Kidney (tissue), 14 donors: Measurements from ENCODE around the gene ARHGAP22. TPM values are rescaled to one million over a fixed set of nuclear protein-coding genes. Genes with fewer than 3 reads are reported as not detected.

ENCODE experiments used
- DNase-seq, 5 donors: peaks; one replicate each; pipeline ENCODE4 v3.0.0-alpha.2; 2013 to 2020
- FAIRE-seq: peaks from 2 replicates; lab custom pipeline; 2012; peaks lifted over from hg19 to GRCh38; lab: Jason Lieb, UNC
- H3K27ac ChIP-seq, 2 donors: one replicate each; pipeline ENCODE4 v1.7.0; 2013; ENCODE audit warnings: low read depth in 2 of 2, low read length in 2 of 2, inconsistent platforms in 1 of 2
- H3K27me3 ChIP-seq: one replicate; pipeline ENCODE4 v1.7.1; 2013; ENCODE audit warnings: low read length, inconsistent platforms; ENCODE audit not compliant: control insufficient read depth, insufficient read depth
- H3K36me3 ChIP-seq, 3 donors: one replicate each; pipeline versions ENCODE4 v1.7.0 to v1.7.1; 2013; ENCODE audit warnings: low read length in 3 of 3, control low read depth in 1 of 3, inconsistent platforms in 1 of 3; ENCODE audit not compliant: insufficient read depth in 3 of 3, control insufficient read depth in 2 of 3
- H3K4me1 ChIP-seq, 3 donors: one replicate each; pipeline versions ENCODE4 v1.7.0 to v1.7.1; 2013; ENCODE audit warnings: low read length in 3 of 3, inconsistent platforms in 1 of 3, low read depth in 1 of 3; ENCODE audit not compliant: control insufficient read depth in 2 of 3, insufficient read depth in 2 of 3
- H3K4me3 ChIP-seq, 3 donors: one replicate each; pipeline versions ENCODE4 v1.7.0 to v1.8.1; 2013; ENCODE audit warnings: low read length in 3 of 3, control low read depth in 1 of 3, inconsistent platforms in 1 of 3
- H3K9ac ChIP-seq, 3 donors: one replicate each; pipeline versions ENCODE4 v1.7.0 to v1.7.1; 2013; ENCODE audit warnings: low read length in 3 of 3, control low read depth in 1 of 3, inconsistent platforms in 1 of 3
- H3K9me3 ChIP-seq, 3 donors: one replicate each; pipeline versions ENCODE4 v1.7.0 to v1.7.1; 2013; ENCODE audit warnings: low read length in 3 of 3, control low read depth in 1 of 3, inconsistent platforms in 1 of 3; ENCODE audit not compliant: control insufficient read depth in 2 of 3, insufficient read depth in 1 of 3
- CTCF ChIP-seq: IDR thresholded peaks from 3 replicates; pipeline ENCODE4 v1.5.1; 2012; ENCODE audit warnings: mild to moderate bottlenecking, moderate library complexity, borderline replicate concordance; ENCODE audit not compliant: insufficient read depth; ENCODE audit errors: extremely low read depth
- intact Hi-C: fragments of 100-400 bp; cut with DNase I; formaldehyde crosslinking; loops from one replicate; pipeline ENCODE4 v1.11.1; 2022
- polyA plus RNA-seq: library from polyadenylated mRNA; stranded (reverse); fragments of 350-450 nt; fragmentation: Illumina TruSeq; extraction: RNeasy Lipid Tissue Mini Kit (QIAGEN cat#74804); gene quantifications from one replicate; pipeline ENCODE4 v1.2.3, GENCODE V29; 2014; ENCODE audit warnings: low read depth, low replicate concordance; ENCODE audit not compliant: insufficient read depth
- total RNA-seq: library from RNA; stranded (reverse); fragmentation: NEBNext Ultra II Directional; extraction: Animal tissue kit (Norgen Biotek cat#: 25700); gene quantifications from one replicate; pipeline ENCODE4 v1.2.1, GENCODE V29; 2021
- donor health status: control.
- donor health status: control.
- donor health status: control.
- donor health status: control.
- donor health status: control.
- donor health status: DM: yes; HTN: yes; CAD: no.
- donor health status: Normal renal cell carcinoma (clear cell type).

Gene ARHGAP22
- total and polyA plus RNA-seq, 2 donors from 2014 or later = 0.62 to 6.6 TPM

- no peak for FAIRE-seq
- TF ChIP-seq CTCF = no peak
Measured at GRCh38 chr10:48533540-48533939, 71.3 kb downstream of the ARHGAP22 start.

GRCh38 chr10:48531486-48531885 is 73.4 kb downstream of the ARHGAP22 start:
- no peak overlapping the region for H3K27ac ChIP-seq
- no peaks in the 10 kb centered on the region for H3K27me3 ChIP-seq
- no peaks in the 10 kb centered on the region for H3K9me3 ChIP-seq
- no peak for DNase-seq
- intact Hi-C loops = no loop called here
- no peak for TF ChIP-seq CTCF
- no peak for FAIRE-seq
- no peak overlapping the region for H3K4me3 ChIP-seq
- no peak overlapping the region for H3K9ac ChIP-seq
- no peaks in the 10 kb centered on the region for H3K36me3 ChIP-seq
- peaks cover 0 to 2% (median 2%) of the 10 kb centered on the region in 3 donors for H3K4me1 ChIP-seq

More at GRCh38 chr10:48533540-48533939, 71.3 kb downstream of the ARHGAP22 start:
- intact Hi-C loops = no loop called here
- Histone ChIP-seq H3K27ac (no peak overlapping the region), H3K27me3 (no peaks in the 10 kb centered on the region), H3K9ac (no peak overlapping the region), H3K36me3 (no peaks in the 10 kb centered on the region), H3K4me1 (no peaks in the 10 kb centered on the region), H3K9me3 (no peaks in the 10 kb centered on the region), H3K4me3 (no peak overlapping the region)
- no peak for DNase-seq

GRCh38 chr10:48529331-48529730 is 75.5 kb downstream of the ARHGAP22 start:
- Histone ChIP-seq H3K27me3 (no peaks in the 10 kb centered on the region), H3K4me3 (no peak overlapping the region), H3K27ac (no peak overlapping the region), H3K4me1 (peaks cover 0 to 2% (median 2%) of the 10 kb centered on the region in 3 donors), H3K36me3 (no peaks in the 10 kb centered on the region), H3K9me3 (no peaks in the 10 kb centered on the region), H3K9ac (no peak overlapping the region)
- FAIRE-seq = no peak
- no peak for TF ChIP-seq CTCF
- no peak for DNase-seq
- intact Hi-C loops = no loop called here

- Histone ChIP-seq H3K27me3 (no peaks in the 10 kb centered on the region), H3K36me3 (no peaks in the 10 kb centered on the region), H3K4me3 (no peak overlapping the region), H3K4me1 (peaks cover 2 to 6% (median 5%) of the 10 kb centered on the region in 3 donors), H3K27ac (no peak overlapping the region), H3K9ac (no peak overlapping the region), H3K9me3 (no peaks in the 10 kb centered on the region)
- intact Hi-C loops = no loop called here
- no peak for TF ChIP-seq CTCF
- DNase-seq (peak in 1 of 5 donors; percentile 31), FAIRE-seq (no peak)
Measured at GRCh38 chr10:48527756-48528155, 77.1 kb downstream of the ARHGAP22 start.
